Mammary epithelial cell (primary cell): ENCODE measurements around the gene ACOT13.
"Not testable (repeated sequence)": the region's sequence is repeated elsewhere in the genome, so short reads cannot be mapped to it uniquely, and the experiment has no call there.

Experiments used
- EZH2 ChIP-seq: IDR thresholded peaks from 2 replicates; pipeline ENCODE4 v1.6.1; 2012; ENCODE audit warnings: low read length, inconsistent platforms, borderline replicate concordance
- TF ChIP-seq, protein P1 (sequence below), 2 donors: IDR thresholded peaks in 1 of 2; conservative IDR thresholded peaks in 1 of 2; 2 replicates each; pipeline ENCODE4 v1.5.1; 2011 to 2012; ENCODE audit warnings: inconsistent platforms in 2 of 2, low read length in 2 of 2, mild to moderate bottlenecking in 2 of 2, control low read depth in 1 of 2, low read depth in 1 of 2; ENCODE audit not compliant: insufficient read depth in 1 of 2; ENCODE audit errors: extremely low read depth in 1 of 2

GRCh38 chr6:24668066-24668996 lies 1.5 kb downstream of the ACOT13 start:
- TF ChIP-seq, protein P1, sequence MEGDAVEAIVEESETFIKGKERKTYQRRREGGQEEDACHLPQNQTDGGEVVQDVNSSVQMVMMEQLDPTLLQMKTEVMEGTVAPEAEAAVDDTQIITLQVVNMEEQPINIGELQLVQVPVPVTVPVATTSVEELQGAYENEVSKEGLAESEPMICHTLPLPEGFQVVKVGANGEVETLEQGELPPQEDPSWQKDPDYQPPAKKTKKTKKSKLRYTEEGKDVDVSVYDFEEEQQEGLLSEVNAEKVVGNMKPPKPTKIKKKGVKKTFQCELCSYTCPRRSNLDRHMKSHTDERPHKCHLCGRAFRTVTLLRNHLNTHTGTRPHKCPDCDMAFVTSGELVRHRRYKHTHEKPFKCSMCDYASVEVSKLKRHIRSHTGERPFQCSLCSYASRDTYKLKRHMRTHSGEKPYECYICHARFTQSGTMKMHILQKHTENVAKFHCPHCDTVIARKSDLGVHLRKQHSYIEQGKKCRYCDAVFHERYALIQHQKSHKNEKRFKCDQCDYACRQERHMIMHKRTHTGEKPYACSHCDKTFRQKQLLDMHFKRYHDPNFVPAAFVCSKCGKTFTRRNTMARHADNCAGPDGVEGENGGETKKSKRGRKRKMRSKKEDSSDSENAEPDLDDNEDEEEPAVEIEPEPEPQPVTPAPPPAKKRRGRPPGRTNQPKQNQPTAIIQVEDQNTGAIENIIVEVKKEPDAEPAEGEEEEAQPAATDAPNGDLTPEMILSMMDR (conservative IDR thresholded peaks at IDR 0.05 in 1 of 2, IDR thresholded peaks at IDR 0.05 in 1 of 2; ENCODE audit: extremely low read depth in 1 of 2, insufficient read depth in 1 of 2, low read depth in 1 of 2, low read length in 2 of 2) = not testable (repeated sequence)
- not testable (repeated sequence) for TF ChIP-seq EZH2
